K562 (cell line): Measurements from ENCODE around the gene FAM24B. TPM values are rescaled to one million over a fixed set of nuclear protein-coding genes. Genes with fewer than 3 reads are reported as not detected.

Source experiments
- AFF4 ChIP-seq: sonication (generic); formaldehyde crosslinking; IDR thresholded peaks from 2 replicates; pipeline ENCODE4 v1.8.0; 2023; ENCODE audit warnings: mild to moderate bottlenecking, missing genetic modification reagents
- C11orf30 ChIP-seq: fragments of 450-650 bp; IDR thresholded peaks from 2 replicates; pipeline ENCODE4 v1.6.1; 2016; ENCODE audit warnings: low read depth, mild to moderate bottlenecking
- CHD2 ChIP-seq: IDR thresholded peaks from 2 replicates; pipeline ENCODE4 v1.6.1; 2011; ENCODE audit warnings: low read depth, low read length
- HDAC1 ChIP-seq, 2 experiments: fragments of 450-650 bp; IDR thresholded peaks; 2 replicates each; pipeline ENCODE4 v1.6.1; 2016 to 2017; ENCODE audit warnings: inconsistent platforms in 1 of 2, mild to moderate bottlenecking in 1 of 2, moderate library complexity in 1 of 2
- KLF10 ChIP-seq: fragments of 250-450 bp; sonication (Bioruptor Pico); IDR thresholded peaks from 2 replicates; pipeline ENCODE4 v1.6.1; 2021; ENCODE audit warnings: matching md5 sums
- NR3C1 ChIP-seq: sonication (generic); formaldehyde crosslinking; IDR thresholded peaks from 2 replicates; pipeline ENCODE4 v1.8.1; 2022; ENCODE audit warnings: missing genetic modification reagents
- PRPF4 ChIP-seq: fragments of 200-400 bp; formaldehyde crosslinking; IDR thresholded peaks from one replicate; pipeline ENCODE4 v1.6.1; 2017; ENCODE audit warnings: low read length, low read depth, mild to moderate bottlenecking; ENCODE audit not compliant: insufficient read depth, poor library complexity, severe bottlenecking
- RB1 ChIP-seq: fragments of 450-650 bp; IDR thresholded peaks from 2 replicates; pipeline ENCODE4 v1.6.1; 2017; ENCODE audit warnings: low read depth, mild to moderate bottlenecking
- SNAPC5 ChIP-seq: fragments of 250-450 bp; sonication (Bioruptor Pico); IDR thresholded peaks from 2 replicates; pipeline ENCODE4 v1.8.0; 2021; ENCODE audit warnings: moderate library complexity, mild to moderate bottlenecking, inconsistent platforms
- ZBTB2 ChIP-seq: fragments of 450-650 bp; IDR thresholded peaks from 2 replicates; pipeline ENCODE4 v1.6.1; 2016; ENCODE audit warnings: antibody characterized with exemption
- ZNF24 ChIP-seq: fragments of 450-650 bp; IDR thresholded peaks from 2 replicates; pipeline ENCODE4 v1.6.1; 2016
- polyA plus RNA-seq, 8 experiments: library from polyadenylated mRNA; depleted of rRNA in 4 of 8; stranded (reverse) in 5 of 8; unstranded in 3 of 8; fragments of >200 nt; fragmentation: Nextera tagmentation in 2 of 8; fragmentation: Illumina TruSeq in 1 of 8; extraction: Ambion mirVana in 2 of 8; extraction: Trizol in 1 of 8; gene quantifications; 2 replicates each; pipeline versions ENCODE4 v1.2.1 to v1.2.3, GENCODE V29; 2011 to 2014; ENCODE audit warnings: inconsistent platforms in 1 of 8, missing spikeins in 1 of 8
- total RNA-seq, 7 experiments: library from RNA; depleted of rRNA in 6 of 7; stranded (reverse); fragments of >200 nt in 6 of 7; fragmentation: Illumina TruSeq in 2 of 7; extraction: Trizol in 2 of 7; gene quantifications; 2 replicates each; pipeline versions ENCODE4 v1.2.1 to v1.2.3, GENCODE V29; 2011 to 2021; ENCODE audit warnings: low replicate concordance in 1 of 7
- TF ChIP-seq, protein P1 (sequence below): fragments of 250-450 bp; sonication (Bioruptor Pico); IDR thresholded peaks from 2 replicates; pipeline ENCODE4 v1.5.0; 2020; ENCODE audit warnings: mild to moderate bottlenecking, borderline replicate concordance
- TF ChIP-seq, protein P2 (sequence below): sonication (generic); formaldehyde crosslinking; IDR thresholded peaks from 2 replicates; pipeline ENCODE4 v1.8.0; 2023; ENCODE audit warnings: mild to moderate bottlenecking, missing genetic modification reagents
- TF ChIP-seq, protein P3 (sequence below): sonication (generic); formaldehyde crosslinking; IDR thresholded peaks from 2 replicates; pipeline ENCODE4 v1.9.0; 2022; ENCODE audit warnings: mild to moderate bottlenecking, missing genetic modification reagents
- TF ChIP-seq, protein P4 (sequence below), 2 experiments: fragments of 450-650 bp; conservative IDR thresholded peaks; 2 replicates each; pipeline ENCODE4 v1.6.1; 2017; ENCODE audit warnings: mild to moderate bottlenecking in 2 of 2, moderate library complexity in 2 of 2

The FAM24B gene
- total and polyA plus RNA-seq, 9 of the 15 experiments (the other 6 are each of a cell fraction or from before 2014, with no cell fraction given), result 6.0 to 19.6 (median 9.2) TPM

- TF ChIP-seq, protein P1, sequence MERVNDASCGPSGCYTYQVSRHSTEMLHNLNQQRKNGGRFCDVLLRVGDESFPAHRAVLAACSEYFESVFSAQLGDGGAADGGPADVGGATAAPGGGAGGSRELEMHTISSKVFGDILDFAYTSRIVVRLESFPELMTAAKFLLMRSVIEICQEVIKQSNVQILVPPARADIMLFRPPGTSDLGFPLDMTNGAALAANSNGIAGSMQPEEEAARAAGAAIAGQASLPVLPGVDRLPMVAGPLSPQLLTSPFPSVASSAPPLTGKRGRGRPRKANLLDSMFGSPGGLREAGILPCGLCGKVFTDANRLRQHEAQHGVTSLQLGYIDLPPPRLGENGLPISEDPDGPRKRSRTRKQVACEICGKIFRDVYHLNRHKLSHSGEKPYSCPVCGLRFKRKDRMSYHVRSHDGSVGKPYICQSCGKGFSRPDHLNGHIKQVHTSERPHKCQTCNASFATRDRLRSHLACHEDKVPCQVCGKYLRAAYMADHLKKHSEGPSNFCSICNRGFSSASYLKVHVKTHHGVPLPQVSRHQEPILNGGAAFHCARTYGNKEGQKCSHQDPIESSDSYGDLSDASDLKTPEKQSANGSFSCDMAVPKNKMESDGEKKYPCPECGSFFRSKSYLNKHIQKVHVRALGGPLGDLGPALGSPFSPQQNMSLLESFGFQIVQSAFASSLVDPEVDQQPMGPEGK (CRISPR knock-in tag), result no peak
- TF ChIP-seq KLF10, result no peak
- peak; percentile 99 for TF ChIP-seq ZBTB2
- TF ChIP-seq ZNF24, result no peak
- TF ChIP-seq, protein P2, sequence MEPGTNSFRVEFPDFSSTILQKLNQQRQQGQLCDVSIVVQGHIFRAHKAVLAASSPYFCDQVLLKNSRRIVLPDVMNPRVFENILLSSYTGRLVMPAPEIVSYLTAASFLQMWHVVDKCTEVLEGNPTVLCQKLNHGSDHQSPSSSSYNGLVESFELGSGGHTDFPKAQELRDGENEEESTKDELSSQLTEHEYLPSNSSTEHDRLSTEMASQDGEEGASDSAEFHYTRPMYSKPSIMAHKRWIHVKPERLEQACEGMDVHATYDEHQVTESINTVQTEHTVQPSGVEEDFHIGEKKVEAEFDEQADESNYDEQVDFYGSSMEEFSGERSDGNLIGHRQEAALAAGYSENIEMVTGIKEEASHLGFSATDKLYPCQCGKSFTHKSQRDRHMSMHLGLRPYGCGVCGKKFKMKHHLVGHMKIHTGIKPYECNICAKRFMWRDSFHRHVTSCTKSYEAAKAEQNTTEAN (CRISPR knock-in tag), result no peak
- TF ChIP-seq CHD2, result no peak
- TF ChIP-seq RB1, result no peak
- TF ChIP-seq, protein P3, sequence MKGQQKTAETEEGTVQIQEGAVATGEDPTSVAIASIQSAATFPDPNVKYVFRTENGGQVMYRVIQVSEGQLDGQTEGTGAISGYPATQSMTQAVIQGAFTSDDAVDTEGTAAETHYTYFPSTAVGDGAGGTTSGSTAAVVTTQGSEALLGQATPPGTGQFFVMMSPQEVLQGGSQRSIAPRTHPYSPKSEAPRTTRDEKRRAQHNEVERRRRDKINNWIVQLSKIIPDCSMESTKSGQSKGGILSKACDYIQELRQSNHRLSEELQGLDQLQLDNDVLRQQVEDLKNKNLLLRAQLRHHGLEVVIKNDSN, result no peak
- no peak for TF ChIP-seq C11orf30
- no peak for TF ChIP-seq SNAPC5
- no peak for TF ChIP-seq AFF4
- peak; percentile 25 for TF ChIP-seq NR3C1 (CRISPR knock-in tag)
- peak in 1 of 2 experiments; percentile 55; a peak in 2 of 4 replicates for TF ChIP-seq HDAC1 (IDR thresholded peaks at IDR 0.05)
- TF ChIP-seq PRPF4, result no peak
- TF ChIP-seq, protein P4, sequence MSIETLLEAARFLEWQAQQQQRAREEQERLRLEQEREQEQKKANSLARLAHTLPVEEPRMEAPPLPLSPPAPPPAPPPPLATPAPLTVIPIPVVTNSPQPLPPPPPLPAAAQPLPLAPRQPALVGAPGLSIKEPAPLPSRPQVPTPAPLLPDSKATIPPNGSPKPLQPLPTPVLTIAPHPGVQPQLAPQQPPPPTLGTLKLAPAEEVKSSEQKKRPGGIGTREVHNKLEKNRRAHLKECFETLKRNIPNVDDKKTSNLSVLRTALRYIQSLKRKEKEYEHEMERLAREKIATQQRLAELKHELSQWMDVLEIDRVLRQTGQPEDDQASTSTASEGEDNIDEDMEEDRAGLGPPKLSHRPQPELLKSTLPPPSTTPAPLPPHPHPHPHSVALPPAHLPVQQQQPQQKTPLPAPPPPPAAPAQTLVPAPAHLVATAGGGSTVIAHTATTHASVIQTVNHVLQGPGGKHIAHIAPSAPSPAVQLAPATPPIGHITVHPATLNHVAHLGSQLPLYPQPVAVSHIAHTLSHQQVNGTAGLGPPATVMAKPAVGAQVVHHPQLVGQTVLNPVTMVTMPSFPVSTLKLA (conservative IDR thresholded peaks at IDR 0.05), result peak; percentile 69 to 86
These were observed at the start of gene FAM24B (continued) for GRCh38 chr10:122879339-122880273.
